Bone marrow (tissue), 2 donors: ENCODE results near the gene DNTTIP2.
A peak's percentile ranks its signal among the peaks of the same experiment; 100 is the strongest.
"Not testable (repeated sequence)": the region's sequence is repeated elsewhere in the genome, so short reads cannot be mapped to it uniquely, and the experiment has no call there.

Experiments used
- DNase-seq, 2 donors: peaks; one replicate each; lab custom pipeline; 2025; lab: John Stamatoyannopoulos, UW

DNTTIP2 gene

DNA sequence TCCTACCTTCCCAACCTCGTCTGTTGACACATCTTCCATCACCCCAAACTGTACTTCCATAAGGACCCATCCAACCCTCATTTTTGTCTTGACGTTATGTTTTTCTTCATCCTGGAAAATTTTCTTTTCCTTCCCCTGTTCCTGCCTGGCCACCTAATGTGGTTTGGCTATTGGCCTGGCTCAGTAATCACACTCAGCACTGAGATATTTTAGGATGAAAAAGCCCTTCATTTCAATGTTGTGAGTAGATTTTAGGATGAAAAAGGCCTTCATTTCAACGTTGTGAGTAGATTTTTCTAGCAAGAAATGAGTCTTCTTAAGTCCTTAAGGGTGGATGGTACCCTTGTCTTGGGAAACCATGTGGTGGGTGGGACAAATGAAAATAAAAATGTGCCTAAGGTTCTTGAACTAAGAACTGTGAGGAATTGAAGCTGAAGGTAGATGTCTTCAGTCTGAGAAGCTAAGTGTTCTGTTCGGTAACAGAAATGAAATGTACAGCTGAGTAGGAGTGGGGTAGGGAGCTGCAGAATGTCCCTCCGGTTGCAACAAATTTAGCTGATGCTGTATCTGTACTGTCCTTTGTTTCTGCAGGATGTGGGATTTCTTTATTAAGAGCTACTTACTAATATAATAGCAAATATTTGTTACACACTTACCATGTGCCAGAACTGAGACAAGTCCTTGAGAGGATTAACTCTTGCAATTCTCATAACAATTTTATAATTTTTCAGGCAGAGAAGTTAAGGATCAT lies 36.1 kb downstream of the DNTTIP2 start:
- no peak for DNase-seq

- no peak for DNase-seq
These were observed 37.2 kb downstream of the DNTTIP2 start for GRCh38 chr1:93841771-93842170.

DNA sequence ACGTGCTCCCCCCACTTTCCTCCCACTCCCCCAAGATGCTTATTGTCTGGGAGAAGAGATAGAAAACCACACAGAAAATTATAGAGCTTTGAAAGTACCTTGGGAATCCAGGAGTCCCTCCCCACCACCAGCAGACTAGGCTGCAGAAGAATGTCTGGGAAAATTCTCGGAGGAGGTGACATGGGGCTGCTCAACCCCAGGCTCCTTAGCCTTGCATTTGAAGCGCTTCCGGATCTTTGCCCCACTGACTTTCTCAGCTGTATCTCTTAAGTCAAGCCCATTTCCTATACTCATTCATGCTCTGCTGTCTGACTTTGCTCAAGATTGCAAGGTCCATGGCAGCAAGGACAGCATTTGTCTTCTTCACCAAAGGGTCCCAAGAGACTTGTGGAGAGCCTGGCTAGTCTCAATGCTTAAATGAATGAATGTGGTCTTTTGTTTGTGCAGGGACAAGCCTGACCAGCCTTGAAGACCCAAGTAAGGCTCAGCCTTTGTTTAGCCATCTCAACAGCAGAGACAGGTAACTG lies 38.0 kb downstream of the DNTTIP2 start:
- no peak for DNase-seq

DNA sequence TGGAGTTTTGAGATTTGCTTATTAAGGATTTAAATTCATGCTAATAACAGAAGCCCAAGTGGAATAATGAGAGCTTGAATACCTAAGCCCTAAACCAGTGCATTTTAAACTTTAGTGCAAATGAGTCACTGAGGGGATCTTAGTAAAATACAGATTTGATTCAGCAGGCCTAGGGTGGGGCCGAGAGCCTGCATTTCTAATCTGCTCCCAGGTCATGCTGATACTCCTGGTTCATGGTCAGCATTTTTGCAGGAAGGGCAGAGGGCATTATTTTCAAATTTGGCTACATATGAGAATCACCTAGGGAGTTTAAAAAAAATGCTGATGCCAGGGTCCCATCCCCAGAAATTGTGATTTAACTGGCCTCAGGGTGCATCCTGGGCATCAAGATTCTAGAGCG lies 39.3 kb downstream of the DNTTIP2 start:
- no peak for DNase-seq

- no peak for DNase-seq
These were observed 39.7 kb downstream of the DNTTIP2 start for GRCh38 chr1:93839307-93839706.

GRCh38 chr1:93837961-93838360 lies 41.0 kb downstream of the DNTTIP2 start:
- no peak for DNase-seq

DNA sequence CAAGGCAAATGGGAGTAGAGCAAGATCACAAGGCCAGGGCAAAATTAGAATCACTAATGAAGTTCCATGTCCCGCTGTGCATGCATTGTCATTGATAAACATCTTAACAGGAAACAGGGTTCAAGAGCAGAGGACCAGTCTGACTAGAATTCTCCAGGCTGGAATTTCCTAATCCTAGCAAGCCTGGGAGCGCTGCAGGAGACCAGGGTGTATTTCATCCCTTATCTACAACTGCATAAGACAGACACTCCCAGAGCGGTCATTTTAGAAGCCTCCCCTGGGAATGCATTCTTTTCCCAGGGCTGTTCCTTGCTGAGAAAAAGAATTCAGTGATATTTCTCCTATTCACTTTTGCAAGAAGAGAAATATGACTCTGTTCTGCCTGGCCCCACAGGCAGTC lies 45.7 kb downstream of the DNTTIP2 start:
- DNase-seq, result not testable (repeated sequence)

GRCh38 chr1:93829061-93829460 lies 49.9 kb downstream of the DNTTIP2 start:
- no peak for DNase-seq

- DNase-seq, result no peak
These were observed 50.6 kb downstream of the DNTTIP2 start for GRCh38 chr1:93828367-93828755.

DNA sequence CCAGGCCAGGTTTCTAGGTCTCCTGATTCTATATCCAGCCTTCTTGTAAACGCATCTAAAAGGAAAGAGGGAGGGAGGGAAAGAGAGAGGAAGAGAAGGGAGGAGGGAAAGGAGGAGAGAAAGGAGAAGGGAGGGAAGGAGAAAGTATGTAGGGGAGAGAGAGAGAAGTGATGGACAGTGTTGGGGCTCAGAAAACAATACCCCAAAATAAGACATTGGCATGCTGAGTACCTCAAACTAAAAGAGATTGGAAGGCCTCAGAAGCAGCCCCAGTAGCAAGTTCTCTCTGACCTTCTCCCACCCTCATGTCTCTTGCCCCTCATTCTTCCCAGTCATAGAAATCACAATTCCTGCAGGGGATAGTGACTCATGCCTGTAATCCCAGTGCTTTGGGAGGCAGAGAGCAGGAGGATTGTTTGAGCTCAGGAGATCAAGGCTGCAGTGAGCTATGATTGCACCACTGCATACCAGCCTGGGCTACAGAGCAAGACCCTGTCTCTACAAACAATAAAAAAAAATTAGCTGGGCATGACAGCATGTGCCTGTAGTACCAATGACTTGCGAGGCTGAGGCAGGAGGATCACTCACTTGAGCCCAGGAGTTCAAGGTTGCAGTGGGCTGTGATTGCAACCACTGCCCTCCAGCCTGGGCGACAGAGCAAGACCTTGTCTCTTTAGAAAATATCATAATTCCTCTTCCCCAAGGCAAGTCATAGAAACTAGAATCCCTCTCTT lies 51.2 kb downstream of the DNTTIP2 start:
- DNase-seq, result no peak

- no peak for DNase-seq
These were observed 51.9 kb downstream of the DNTTIP2 start for GRCh38 chr1:93827128-93827527.

DNA sequence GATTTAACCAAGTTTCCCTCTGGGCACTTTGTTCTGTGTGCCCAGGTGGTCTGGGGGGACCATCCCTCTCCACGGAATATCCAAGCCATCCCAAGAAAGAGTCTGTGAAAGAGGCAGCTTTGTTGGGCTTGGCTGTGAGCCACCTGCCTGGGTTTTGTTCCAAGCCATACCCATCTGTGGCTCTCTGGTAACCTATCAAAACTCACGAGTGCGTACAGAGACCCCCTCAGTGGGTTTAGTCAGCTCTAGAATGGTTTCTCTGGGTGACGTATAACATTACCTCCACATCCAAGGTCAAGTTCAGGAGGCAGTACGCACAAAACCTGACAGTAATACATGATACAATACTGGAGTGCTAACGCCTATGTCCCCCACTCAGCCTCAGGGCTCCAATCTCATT lies 54.2 kb downstream of the DNTTIP2 start:
- DNase-seq, result no peak

- DNase-seq, result no peak
These were observed 56.1 kb downstream of the DNTTIP2 start for GRCh38 chr1:93822730-93823425.

- no peak for DNase-seq
These were observed 57.4 kb downstream of the DNTTIP2 start for GRCh38 chr1:93821423-93822144.

GRCh38 chr1:93820554-93821422 lies 58.2 kb downstream of the DNTTIP2 start:
- DNase-seq, result no peak

DNA sequence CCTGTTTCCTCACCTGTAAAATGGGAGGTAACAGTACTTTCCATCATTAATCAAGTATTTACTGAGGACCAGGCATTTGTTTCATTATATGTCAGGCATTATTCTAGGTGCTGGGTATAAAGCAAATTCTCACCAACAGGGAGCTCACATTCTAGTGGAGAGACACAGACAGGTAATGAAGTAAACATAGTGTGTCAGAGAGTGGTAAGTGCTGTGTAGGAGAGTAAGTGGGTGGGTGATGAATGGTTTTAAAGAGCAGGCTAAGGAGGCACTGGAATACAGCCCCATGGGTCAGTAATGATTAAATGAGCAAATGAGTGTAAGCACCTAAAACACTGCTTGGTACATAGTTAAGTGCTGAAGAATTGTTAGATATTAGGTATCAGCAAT lies 60.4 kb downstream of the DNTTIP2 start:
- no peak for DNase-seq

GRCh38 chr1:93817819-93818569 lies 61.0 kb downstream of the DNTTIP2 start:
- no peak for DNase-seq

GRCh38 chr1:93816970-93817678 lies 61.9 kb downstream of the DNTTIP2 start:
- DNase-seq, result peak in 1 of 2 donors; percentile 97
